A549 (cell line): ENCODE data around the gene TSPAN8. TPM values are rescaled to one million over a fixed set of nuclear protein-coding genes. Genes with fewer than 3 reads are reported as not detected.

Experiments
- ATAC-seq, 2 experiments: fragments of 200-7000 bp in 1 of 2; fragments of >200 bp in 1 of 2; cut with Nextera tagmentation in 1 of 2; cut with Tn5 transposase in 1 of 2; 3 replicates each; pipeline versions ENCODE4 v1.8.0 to v1.9.1; 2018 to 2020; ENCODE audit warnings: mild to moderate bottlenecking in 1 of 2, moderate library complexity in 1 of 2
- CTCF ChIA-PET: fragments of 300-600 bp; sonication (Branson Sonifier 250); formaldehyde crosslinking; extraction: SDS; loops from one replicate; lab custom pipeline; 2021; ENCODE audit warnings: antibody characterized with exemption, inconsistent platforms; lab: Yijun Ruan, JAX
- POLR2A ChIA-PET: fragments of 350-600 bp; formaldehyde crosslinking; extraction: SDS; loops from one replicate; lab custom pipeline; 2021; ENCODE audit warnings: antibody characterized with exemption, inconsistent platforms; lab: Yijun Ruan, JAX
- DNase-seq, 2 experiments: peaks; one replicate each; pipeline versions ENCODE4 v3.0.0 to v3.0.0-alpha.2; 2011 to 2016; ENCODE audit warnings: low read depth in 1 of 2, low spot score in 1 of 2
- FAIRE-seq: peaks from 2 replicates; lab custom pipeline; 2011; peaks lifted over from hg19 to GRCh38; lab: Jason Lieb, UNC
- H3K27ac ChIP-seq, 2 experiments: fragments of >200 bp; sonication (Bioruptor Twin); formaldehyde crosslinking; 3 replicates each; pipeline ENCODE4 v1.5.1; 2016 to 2017
- H3K4me1 ChIP-seq: fragments of >200 bp; sonication (Bioruptor Twin); formaldehyde crosslinking; 3 replicates; pipeline ENCODE4 v1.6.1; 2016
- H3K4me2 ChIP-seq: fragments of >200 bp; sonication (Bioruptor Twin); formaldehyde crosslinking; 3 replicates; pipeline ENCODE4 v1.6.1; 2016
- H3K4me3 ChIP-seq: fragments of >200 bp; sonication (Bioruptor Twin); formaldehyde crosslinking; 3 replicates; pipeline ENCODE4 v1.5.1; 2016
- H3K9me3 ChIP-seq: fragments of >200 bp; sonication (Bioruptor Twin); formaldehyde crosslinking; 3 replicates; pipeline ENCODE4 v1.6.1; 2016
- BCL3 ChIP-seq: fragments of >200 bp; sonication (Bioruptor Twin); formaldehyde crosslinking; IDR thresholded peaks from 3 replicates; pipeline ENCODE4 v1.6.1; 2016
- CTCF ChIP-seq: fragments of >200 bp; sonication (Bioruptor Twin); formaldehyde crosslinking; IDR thresholded peaks from 3 replicates; pipeline ENCODE4 v1.5.1; 2016
- EHF ChIP-seq: fragments of 250-450 bp; sonication (Bioruptor Pico); IDR thresholded peaks from 2 replicates; pipeline ENCODE4 v1.5.0; 2020; ENCODE audit warnings: mild to moderate bottlenecking
- EHMT2 ChIP-seq: fragments of 200-600 bp; sonication (generic); IDR thresholded peaks from 2 replicates; pipeline ENCODE4 v1.6.1; 2016; ENCODE audit warnings: antibody characterized with exemption, low read depth, mild to moderate bottlenecking, moderate library complexity
- ELK1 ChIP-seq: fragments of 150-350 bp; IDR thresholded peaks from 2 replicates; pipeline ENCODE4 v1.6.1; 2014; ENCODE audit warnings: low read depth, mild to moderate bottlenecking, low read length
- EP300 ChIP-seq, 2 experiments: fragments of >200 bp; sonication (Bioruptor Twin); formaldehyde crosslinking; IDR thresholded peaks; 2 replicates in 1 of 2; 3 replicates in 1 of 2; pipeline ENCODE4 v1.6.1; 2016 to 2017
- FOSB ChIP-seq: fragments of 250-450 bp; sonication (Bioruptor Pico); IDR thresholded peaks from 2 replicates; pipeline ENCODE4 v1.5.0; 2020; ENCODE audit warnings: mild to moderate bottlenecking, moderate library complexity
- GATA3 ChIP-seq: IDR thresholded peaks from 2 replicates; pipeline ENCODE4 v1.6.1; 2012; ENCODE audit warnings: borderline replicate concordance
- HES2 ChIP-seq: fragments of >200 bp; sonication (Bioruptor Twin); formaldehyde crosslinking; IDR thresholded peaks from 2 replicates; pipeline ENCODE4 v1.6.1; 2016
- HMGXB4 ChIP-seq: fragments of 250-450 bp; sonication (Bioruptor Pico); IDR thresholded peaks from 2 replicates; pipeline ENCODE4 v1.5.0; 2021; ENCODE audit warnings: mild to moderate bottlenecking, moderate library complexity, borderline replicate concordance
- HOXB13 ChIP-seq: fragments of 250-450 bp; sonication (Bioruptor Pico); IDR thresholded peaks from 2 replicates; pipeline ENCODE4 v1.5.0; 2020; ENCODE audit warnings: low read depth, mild to moderate bottlenecking, moderate library complexity
- JUN ChIP-seq, 2 experiments: fragments of >200 bp; sonication (Bioruptor Twin); formaldehyde crosslinking; IDR thresholded peaks; 2 replicates in 1 of 2; 3 replicates in 1 of 2; pipeline ENCODE4 v1.6.1; 2016 to 2017
- JUNB ChIP-seq: fragments of >200 bp; sonication (Bioruptor Twin); formaldehyde crosslinking; IDR thresholded peaks from 2 replicates; pipeline ENCODE4 v1.6.1; 2016
- MAZ ChIP-seq: fragments of 150-350 bp; IDR thresholded peaks from 2 replicates; pipeline ENCODE4 v1.6.1; 2014; ENCODE audit warnings: antibody characterized with exemption, low read depth, low read length, borderline replicate concordance
- MYC ChIP-seq: IDR thresholded peaks from 2 replicates; pipeline ENCODE4 v1.6.1; 2012; ENCODE audit warnings: mild to moderate bottlenecking, inconsistent platforms, low read length, improper control_type of control experiment, borderline replicate concordance
- PBX3 ChIP-seq: IDR thresholded peaks from 2 replicates; pipeline ENCODE4 v1.6.1; 2012
- POLR2A ChIP-seq: IDR thresholded peaks from 2 replicates; pipeline ENCODE4 v1.6.1; 2012; ENCODE audit warnings: mild to moderate bottlenecking, low read length
- RAD21 ChIP-seq, 2 experiments: fragments of >200 bp in 1 of 2; sonication (Bioruptor Twin) in 1 of 2; formaldehyde crosslinking in 1 of 2; IDR thresholded peaks in 1 of 2; conservative IDR thresholded peaks in 1 of 2; 2 replicates in 1 of 2; 3 replicates in 1 of 2; pipeline ENCODE4 v1.6.1; 2012 to 2018; ENCODE audit warnings: inconsistent platforms in 1 of 2
- RFX5 ChIP-seq: fragments of 450-650 bp; IDR thresholded peaks from 2 replicates; pipeline ENCODE4 v1.7.1; 2014; ENCODE audit warnings: antibody characterized with exemption, mild to moderate bottlenecking, moderate library complexity
- SREBF2 ChIP-seq: fragments of 450-650 bp; IDR thresholded peaks from 2 replicates; pipeline ENCODE4 v1.6.1; 2014; ENCODE audit warnings: mild to moderate bottlenecking, moderate library complexity
- USF2 ChIP-seq: fragments of 450-650 bp; IDR thresholded peaks from 2 replicates; pipeline ENCODE4 v1.6.1; 2014; ENCODE audit warnings: antibody characterized with exemption
- WGBS: methylation state at CpG from one replicate; pipeline ENCODE4 v1.1.6; 2017; ENCODE audit errors: missing lambda C conversion rate; 5-methylcytosine and 5-hydroxymethylcytosine counted together
- polyA plus RNA-seq, 4 experiments: library from polyadenylated mRNA; depleted of rRNA in 3 of 4; stranded (reverse); fragments of >200 nt; fragmentation: RNase III in 1 of 4; extraction: RNeasy Plus Mini Kit Qiagen cat#74134 plus additional on column Dnase treatment in 1 of 4; gene quantifications; 2 replicates in 3 of 4; 3 replicates in 1 of 4; pipeline ENCODE4 v1.2.3, GENCODE V29; 2011 to 2017

The TSPAN8 gene
- polyA plus RNA-seq, 2 of the 4 experiments (the other 2 are of a cell fraction): 0.16 TPM; not detected in 1

- no peak overlapping the region for H3K4me3 ChIP-seq
- WGBS: 4% methylated on average over 2 of the region's 2 CpGs
- ATAC-seq (no peak), FAIRE-seq (no peak), DNase-seq (no peak)
- TF ChIP-seq POLR2A: no peak
- TF ChIP-seq RFX5: no peak
- TF ChIP-seq JUNB: no peak
- no peak for TF ChIP-seq HOXB13
- TF ChIP-seq MAZ: no peak
- no peak for TF ChIP-seq USF2
- no peak for TF ChIP-seq GATA3
- TF ChIP-seq EHF (CRISPR knock-in tag): no peak
- TF ChIP-seq EHMT2: no peak
- no peak for TF ChIP-seq ELK1
- TF ChIP-seq HMGXB4 (CRISPR knock-in tag): no peak
- TF ChIP-seq JUN (IDR thresholded peaks at IDR 0.05): no peak
- no peak for TF ChIP-seq RAD21 (conservative IDR thresholded peaks at IDR 0.05 in 1 of 2, IDR thresholded peaks at IDR 0.05 in 1 of 2)
- TF ChIP-seq FOSB (CRISPR knock-in tag): no peak
- ChIA-PET POLR2A (no interaction called here), CTCF (no interaction called here)
- H3K4me1 ChIP-seq: no peaks in the 10 kb centered on the region
- H3K9me3 ChIP-seq: no peaks in the 10 kb centered on the region
- no peak overlapping the region for H3K27ac ChIP-seq
- H3K4me2 ChIP-seq: no peak overlapping the region
These were observed 28.4 kb downstream of the TSPAN8 start for GRCh38 chr12:71129364-71129763.

- Histone ChIP-seq H3K9me3 (no peaks in the 10 kb centered on the region), H3K4me1 (no peaks in the 10 kb centered on the region), H3K27ac (no peak overlapping the region), H3K4me2 (no peak overlapping the region), H3K4me3 (no peak overlapping the region)
- DNase-seq: no peak
- ChIA-PET POLR2A (no interaction called here), CTCF (no interaction called here)
- ATAC-seq: no peak
- TF ChIP-seq MYC (no peak), CTCF (no peak), EP300 (IDR thresholded peaks at IDR 0.05) (no peak), PBX3 (no peak), BCL3 (no peak), EHF (CRISPR knock-in tag) (no peak), MAZ (no peak), SREBF2 (no peak), HES2 (no peak), JUN (IDR thresholded peaks at IDR 0.05) (no peak)
- WGBS: 0% methylated on average over 1 of the region's 1 CpG
- no peak for FAIRE-seq
These were observed 29.5 kb downstream of the TSPAN8 start for GRCh38 chr12:71128191-71128788.
